ENCODE measurements around the gene GRIK4. TPM values are rescaled to one million over a fixed set of nuclear protein-coding genes. Genes with fewer than 3 reads are reported as not detected.

Gene GRIK4
- total and polyA plus RNA-seq, 2 donors from 2014 or later = 0.25 TPM; not detected in 1

GRCh38 chr11:120971825-120972224 lies 460.3 kb downstream of the GRIK4 start:
- H3K9me3 ChIP-seq (ENCODE audit: control insufficient read depth in 2 of 3, insufficient read depth in 1 of 3, low read length in 3 of 3) = no peaks in the 10 kb centered on the region
- no peak overlapping the region for H3K9ac ChIP-seq (ENCODE audit: low read length in 3 of 3)
- DNase-seq (no peak), FAIRE-seq (no peak)
- intact Hi-C loops (cut with DNase I) = no loop called here
- no peak overlapping the region for H3K4me3 ChIP-seq (ENCODE audit: low read length in 3 of 3)
- H3K27me3 ChIP-seq (ENCODE audit: control insufficient read depth, insufficient read depth, low read length) = no peaks in the 10 kb centered on the region
- TF ChIP-seq CTCF (IDR thresholded peaks at IDR 0.05; ENCODE audit: borderline replicate concordance, extremely low read depth, insufficient read depth) = no peak
- H3K4me1 ChIP-seq (ENCODE audit: control insufficient read depth in 2 of 3, insufficient read depth in 2 of 3, low read depth in 1 of 3, low read length in 3 of 3) = no peaks in the 10 kb centered on the region
- no peaks in the 10 kb centered on the region for H3K36me3 ChIP-seq (ENCODE audit: control insufficient read depth in 2 of 3, insufficient read depth in 3 of 3, low read length in 3 of 3)
- H3K27ac ChIP-seq (ENCODE audit: low read depth in 2 of 2, low read length in 2 of 2) = no peak overlapping the region

GRCh38 chr11:120972621-120973020 lies 461.1 kb downstream of the GRIK4 start:
- Histone ChIP-seq H3K9ac (ENCODE audit: low read length in 3 of 3) (no peak overlapping the region), H3K27me3 (ENCODE audit: control insufficient read depth, insufficient read depth, low read length) (no peaks in the 10 kb centered on the region), H3K27ac (ENCODE audit: low read depth in 2 of 2, low read length in 2 of 2) (no peak overlapping the region), H3K36me3 (ENCODE audit: control insufficient read depth in 2 of 3, insufficient read depth in 3 of 3, low read length in 3 of 3) (no peaks in the 10 kb centered on the region), H3K4me1 (ENCODE audit: control insufficient read depth in 2 of 3, insufficient read depth in 2 of 3, low read depth in 1 of 3, low read length in 3 of 3) (no peaks in the 10 kb centered on the region), H3K4me3 (ENCODE audit: low read length in 3 of 3) (no peak overlapping the region), H3K9me3 (ENCODE audit: control insufficient read depth in 2 of 3, insufficient read depth in 1 of 3, low read length in 3 of 3) (no peaks in the 10 kb centered on the region)
- no peak for FAIRE-seq
- no peak for TF ChIP-seq CTCF (IDR thresholded peaks at IDR 0.05; ENCODE audit: borderline replicate concordance, extremely low read depth, insufficient read depth)
- DNase-seq = no peak
- intact Hi-C loops (cut with DNase I) = no loop called here

- intact Hi-C loops (cut with DNase I) = no loop called here
- H3K9me3 ChIP-seq (ENCODE audit: control insufficient read depth in 2 of 3, insufficient read depth in 1 of 3, low read length in 3 of 3) = no peaks in the 10 kb centered on the region
- H3K4me3 ChIP-seq (ENCODE audit: low read length in 3 of 3) = no peak overlapping the region
- FAIRE-seq (no peak), DNase-seq (no peak)
- H3K36me3 ChIP-seq (ENCODE audit: control insufficient read depth in 2 of 3, insufficient read depth in 3 of 3, low read length in 3 of 3) = no peaks in the 10 kb centered on the region
- no peak overlapping the region for H3K9ac ChIP-seq (ENCODE audit: low read length in 3 of 3)
- no peaks in the 10 kb centered on the region for H3K4me1 ChIP-seq (ENCODE audit: control insufficient read depth in 2 of 3, insufficient read depth in 2 of 3, low read depth in 1 of 3, low read length in 3 of 3)
- no peaks in the 10 kb centered on the region for H3K27me3 ChIP-seq (ENCODE audit: control insufficient read depth, insufficient read depth, low read length)
- no peak for TF ChIP-seq CTCF (IDR thresholded peaks at IDR 0.05; ENCODE audit: borderline replicate concordance, extremely low read depth, insufficient read depth)
- H3K27ac ChIP-seq (ENCODE audit: low read depth in 2 of 2, low read length in 2 of 2) = no peak overlapping the region
Observed at GRCh38 chr11:120973501-120973900, 462.0 kb downstream of the GRIK4 start.

GRCh38 chr11:120974466-120974865 lies 462.9 kb downstream of the GRIK4 start:
- Histone ChIP-seq H3K4me1 (ENCODE audit: control insufficient read depth in 2 of 3, insufficient read depth in 2 of 3, low read depth in 1 of 3, low read length in 3 of 3) (no peaks in the 10 kb centered on the region), H3K4me3 (ENCODE audit: low read length in 3 of 3) (no peak overlapping the region), H3K36me3 (ENCODE audit: control insufficient read depth in 2 of 3, insufficient read depth in 3 of 3, low read length in 3 of 3) (no peaks in the 10 kb centered on the region), H3K9ac (ENCODE audit: low read length in 3 of 3) (no peak overlapping the region), H3K27me3 (ENCODE audit: control insufficient read depth, insufficient read depth, low read length) (no peaks in the 10 kb centered on the region), H3K9me3 (ENCODE audit: control insufficient read depth in 2 of 3, insufficient read depth in 1 of 3, low read length in 3 of 3) (no peaks in the 10 kb centered on the region), H3K27ac (ENCODE audit: low read depth in 2 of 2, low read length in 2 of 2) (no peak overlapping the region)
- intact Hi-C loops (cut with DNase I) = no loop called here
- TF ChIP-seq CTCF (IDR thresholded peaks at IDR 0.05; ENCODE audit: borderline replicate concordance, extremely low read depth, insufficient read depth) = no peak
- FAIRE-seq (no peak), DNase-seq (no peak)

Measured in kidney (tissue), 14 donors.